ENCODE measurements around the gene CORO2A.

Gene CORO2A

DNA sequence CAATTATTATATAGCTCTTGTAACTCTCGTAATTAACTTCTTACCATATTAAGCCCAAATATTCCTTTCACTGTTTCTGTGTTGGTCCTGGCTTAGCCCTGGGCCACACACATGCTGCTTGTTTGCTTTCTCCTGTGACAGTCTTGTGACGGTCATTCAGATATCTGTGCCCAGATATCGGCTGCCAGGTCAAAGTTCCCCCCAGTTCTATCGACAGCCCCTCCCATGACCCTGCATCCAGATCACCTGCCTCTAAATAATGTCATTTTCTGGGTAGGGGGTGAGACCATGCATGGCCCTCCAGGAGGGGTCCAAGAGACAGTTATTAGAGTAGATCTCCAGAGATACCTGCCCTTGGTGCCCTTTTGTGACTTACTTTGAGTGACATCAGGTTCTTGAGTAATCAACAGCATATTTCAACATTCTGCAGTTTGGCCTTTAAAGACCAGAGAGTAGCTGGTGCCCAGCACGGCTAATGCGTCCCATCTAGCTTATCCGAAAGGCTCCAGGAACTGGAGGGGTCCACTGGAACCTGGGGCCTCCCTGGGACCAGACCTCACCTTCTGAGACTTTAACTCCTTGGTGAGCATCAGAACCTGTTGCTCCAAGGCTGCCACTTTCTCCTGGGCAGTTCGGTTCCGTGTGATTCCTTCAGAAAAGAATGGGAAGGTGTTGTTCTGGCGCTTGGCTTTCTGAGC is 36.1 kb upstream of the CORO2A start:
- Histone ChIP-seq H3K9me3 (ENCODE audit: control insufficient read depth, insufficient read depth, low read length) (no peaks in the 10 kb centered on the region), H3K9ac (ENCODE audit: low read depth, low read length) (no peak overlapping the region), H3K4me1 (ENCODE audit: insufficient read depth, low read length) (no peaks in the 10 kb centered on the region), H3K36me3 (ENCODE audit: insufficient read depth, low read length) (peaks cover 9% of the 10 kb centered on the region)

DNA sequence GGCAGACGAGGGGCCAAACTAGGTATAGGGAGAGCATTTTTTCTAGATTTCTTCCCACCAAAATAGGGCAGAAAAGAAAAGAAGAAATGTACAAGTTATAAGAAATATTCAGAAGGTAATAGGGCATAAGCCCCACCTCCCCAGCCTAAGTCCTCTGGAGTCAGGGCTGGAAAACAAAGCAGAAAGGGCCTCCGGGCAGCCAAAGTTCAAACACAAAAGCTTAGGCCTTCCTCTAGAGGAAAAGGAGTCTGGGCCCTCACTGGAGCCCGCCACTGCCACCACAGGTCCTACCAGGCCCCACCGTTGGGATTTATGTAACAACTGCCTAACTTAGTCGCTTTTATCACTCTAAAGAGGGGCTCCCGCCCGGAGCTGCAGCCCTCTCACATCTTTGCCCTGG is 35.4 kb upstream of the CORO2A start:
- Histone ChIP-seq H3K4me1 (ENCODE audit: insufficient read depth, low read length) (peaks cover 7% of the 10 kb centered on the region; the same call in 1 of the 2 replicates), H3K9ac (ENCODE audit: low read depth, low read length) (no peak overlapping the region), H3K9me3 (ENCODE audit: control insufficient read depth, insufficient read depth, low read length) (no peaks in the 10 kb centered on the region), H3K36me3 (ENCODE audit: insufficient read depth, low read length) (peaks cover 9% of the 10 kb centered on the region)

DNA sequence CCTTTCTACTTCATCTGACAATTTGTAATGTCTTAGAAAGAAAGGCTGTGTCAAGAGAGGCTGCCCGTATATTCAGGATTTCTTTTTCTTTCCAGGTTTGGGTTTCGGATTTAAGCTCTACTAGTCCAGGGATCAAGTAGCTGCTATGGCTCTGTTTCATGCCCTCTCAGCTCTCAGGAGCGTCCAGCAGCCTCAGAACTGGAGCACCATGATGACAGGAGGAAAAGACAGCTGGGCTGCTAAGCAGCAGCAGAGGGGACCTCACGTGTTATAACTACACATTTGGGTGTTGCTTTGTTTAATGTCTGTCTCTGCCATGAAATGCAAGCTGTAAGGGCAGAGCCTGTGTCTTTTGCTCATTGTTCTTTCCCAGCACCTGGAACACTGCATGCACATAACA is 34.5 kb upstream of the CORO2A start:
- H3K4me1 ChIP-seq (ENCODE audit: insufficient read depth, low read length) = peaks cover 7% of the 10 kb centered on the region; the same call in 1 of the 2 replicates
- H3K9me3 ChIP-seq (ENCODE audit: control insufficient read depth, insufficient read depth, low read length) = peaks cover 2% of the 10 kb centered on the region; the same call in 1 of the 2 replicates
- H3K9ac ChIP-seq (ENCODE audit: low read depth, low read length) = no peak overlapping the region
- H3K36me3 ChIP-seq (ENCODE audit: insufficient read depth, low read length) = peaks cover 9% of the 10 kb centered on the region

DNA sequence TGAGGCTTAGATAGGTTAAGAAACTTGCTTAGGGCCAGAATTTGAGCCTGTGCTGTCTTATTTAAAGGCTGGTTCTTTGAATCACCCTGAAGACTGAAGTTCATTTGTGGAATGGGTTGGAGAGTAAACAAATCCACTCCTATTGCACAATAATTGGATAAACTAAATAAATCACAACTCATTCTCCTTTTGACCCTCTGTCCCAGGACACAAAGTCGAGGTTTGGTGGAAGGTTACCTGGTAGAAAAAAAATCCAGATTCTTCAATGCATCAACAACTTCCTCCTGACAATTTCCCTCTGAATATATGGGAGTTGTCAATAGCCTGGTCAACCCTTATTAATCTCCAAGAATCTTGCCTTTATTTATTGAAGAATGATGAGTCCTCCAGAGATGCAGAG is 34.1 kb upstream of the CORO2A start:
- Histone ChIP-seq H3K4me1 (ENCODE audit: insufficient read depth, low read length) (peaks cover 7% of the 10 kb centered on the region; the same call in 1 of the 2 replicates), H3K9me3 (ENCODE audit: control insufficient read depth, insufficient read depth, low read length) (peaks cover 2% of the 10 kb centered on the region; the same call in 1 of the 2 replicates), H3K9ac (ENCODE audit: low read depth, low read length) (no peak overlapping the region), H3K36me3 (ENCODE audit: insufficient read depth, low read length) (peaks cover 9% of the 10 kb centered on the region)

DNA sequence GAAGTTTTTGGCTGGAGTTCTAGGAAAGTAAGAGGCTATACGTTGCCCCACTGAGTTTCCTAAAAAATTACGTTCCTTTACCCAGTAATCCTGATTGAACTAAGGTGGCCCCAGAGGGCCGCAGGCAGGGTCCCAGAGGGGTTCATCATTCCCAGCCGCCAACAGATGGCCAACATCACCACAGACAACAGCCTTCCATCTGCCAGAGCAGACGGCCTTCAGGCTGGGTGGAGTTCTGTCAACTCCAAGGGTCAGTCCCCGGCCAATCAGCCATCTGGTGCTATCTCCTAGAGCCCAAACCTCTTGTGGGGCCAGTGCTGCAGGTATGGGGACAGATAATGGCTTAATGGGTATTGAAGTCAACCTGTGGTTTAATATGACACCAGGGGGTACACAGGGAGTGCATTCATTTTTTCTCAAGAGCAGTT is 32.6 kb upstream of the CORO2A start:
- H3K36me3 ChIP-seq (ENCODE audit: insufficient read depth, low read length) = peaks cover 8% of the 10 kb centered on the region
- peaks cover 9% of the 10 kb centered on the region for H3K4me1 ChIP-seq (ENCODE audit: insufficient read depth, low read length)
- H3K9ac ChIP-seq (ENCODE audit: low read depth, low read length) = no peak overlapping the region

DNA sequence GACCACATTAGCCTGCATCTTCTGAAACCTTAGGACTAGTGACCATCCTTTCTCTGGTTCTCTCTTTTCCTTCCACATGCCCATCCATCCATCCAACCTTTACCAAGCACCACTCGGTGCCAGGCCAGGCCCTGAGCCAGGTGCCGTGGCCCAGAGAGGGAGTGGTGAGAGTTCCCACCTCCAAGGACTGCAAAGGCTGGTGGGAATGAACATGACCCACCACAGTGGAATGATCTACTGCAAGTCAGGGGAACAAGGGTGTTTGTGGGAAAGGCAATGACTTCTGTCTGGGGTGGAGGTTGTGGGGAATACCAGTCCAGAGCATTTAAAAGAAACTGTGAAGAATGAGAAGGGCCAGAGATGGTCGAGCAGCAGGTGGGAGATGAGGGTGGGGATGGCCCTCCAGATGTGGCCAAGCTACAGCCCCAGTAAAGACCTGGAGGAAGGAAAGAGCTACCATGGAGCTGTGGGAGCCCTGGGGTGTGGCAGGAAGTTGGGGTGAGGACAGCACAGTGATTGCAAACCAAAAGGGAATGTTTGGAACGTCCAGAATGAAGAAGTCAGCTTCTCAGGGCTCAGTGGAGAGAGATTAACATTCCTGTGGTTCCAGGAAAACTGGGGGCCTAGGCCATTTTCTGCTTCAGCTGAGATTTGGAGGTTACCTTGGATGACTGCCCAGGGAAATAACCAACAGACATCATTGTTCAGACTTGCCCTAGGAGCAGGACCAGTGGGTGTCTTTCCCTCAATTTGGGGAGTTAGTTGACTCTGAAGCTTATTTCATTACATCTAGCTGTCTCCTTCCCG is 30.7 kb upstream of the CORO2A start:
- H3K9ac ChIP-seq (ENCODE audit: low read depth, low read length) = no peak overlapping the region
- peaks cover 5% of the 10 kb centered on the region; the same call in 1 of the 2 replicates for H3K36me3 ChIP-seq (ENCODE audit: insufficient read depth, low read length)
- peaks cover 18% of the 10 kb centered on the region for H3K4me1 ChIP-seq (ENCODE audit: insufficient read depth, low read length)
- peaks cover 2% of the 10 kb centered on the region; the same call in 1 of the 2 replicates for H3K9me3 ChIP-seq (ENCODE audit: control insufficient read depth, insufficient read depth, low read length)

More for the DNA sequence above, 32.6 kb upstream of the CORO2A start:
- peaks cover 2% of the 10 kb centered on the region; the same call in 1 of the 2 replicates for H3K9me3 ChIP-seq (ENCODE audit: control insufficient read depth, insufficient read depth, low read length)

DNA sequence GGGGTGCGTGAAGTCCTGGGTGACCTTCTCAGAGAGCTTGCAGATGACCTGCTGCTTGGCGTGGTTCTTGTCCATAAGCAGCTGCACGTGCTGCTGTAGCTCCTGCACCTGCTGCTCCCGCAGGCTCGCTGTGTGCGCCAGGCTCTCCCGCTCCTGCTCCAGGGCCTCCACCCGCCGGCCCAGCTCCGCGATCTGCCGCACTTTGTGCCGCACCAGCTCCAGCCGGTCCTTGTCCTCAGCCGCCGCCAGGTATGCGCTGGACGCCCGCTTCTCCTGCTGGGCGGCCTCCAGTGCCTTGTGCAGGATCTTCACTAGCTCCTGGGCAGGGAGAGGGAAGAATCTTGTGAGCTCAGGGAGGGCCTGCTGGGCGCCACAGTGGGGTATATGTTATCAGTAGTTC is 28.5 kb upstream of the CORO2A start:
- Histone ChIP-seq H3K36me3 (ENCODE audit: insufficient read depth, low read length) (no peaks in the 10 kb centered on the region), H3K9me3 (ENCODE audit: control insufficient read depth, insufficient read depth, low read length) (peaks cover 2% of the 10 kb centered on the region; the same call in 1 of the 2 replicates), H3K9ac (ENCODE audit: low read depth, low read length) (no peak overlapping the region), H3K4me1 (ENCODE audit: insufficient read depth, low read length) (peaks cover 18% of the 10 kb centered on the region)

DNA sequence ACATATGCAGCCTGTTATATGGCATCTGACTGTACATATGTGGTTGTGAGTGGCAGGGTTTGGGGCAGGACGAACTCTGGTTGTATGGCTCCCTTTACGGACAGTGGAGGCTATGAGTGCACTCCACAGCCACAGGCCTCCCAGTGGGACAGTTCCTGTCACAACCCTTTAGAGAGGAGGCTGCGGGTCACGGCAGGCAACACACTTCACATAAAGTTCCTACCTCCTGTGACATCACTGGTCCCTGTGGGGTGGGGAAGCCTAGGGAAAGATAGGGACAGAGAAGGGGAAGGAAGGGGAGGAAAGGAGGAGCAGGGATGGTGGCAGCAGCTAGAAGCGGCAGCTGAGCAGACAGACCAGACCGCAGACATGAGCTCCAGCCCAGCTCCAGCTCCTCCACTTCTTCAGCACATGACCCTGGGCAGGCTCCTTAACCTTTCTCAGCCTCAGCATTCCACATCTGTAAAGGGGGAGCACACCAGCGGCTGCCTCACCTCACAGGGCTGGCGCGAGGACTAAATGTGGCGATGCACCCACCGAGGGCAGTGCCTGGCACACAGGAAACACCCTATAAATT is 27.4 kb upstream of the CORO2A start:
- Histone ChIP-seq H3K9ac (ENCODE audit: low read depth, low read length) (no peak overlapping the region), H3K36me3 (ENCODE audit: insufficient read depth, low read length) (no peaks in the 10 kb centered on the region), H3K9me3 (ENCODE audit: control insufficient read depth, insufficient read depth, low read length) (peaks cover 2% of the 10 kb centered on the region; the same call in 1 of the 2 replicates), H3K4me1 (ENCODE audit: insufficient read depth, low read length) (peaks cover 18% of the 10 kb centered on the region)

DNA sequence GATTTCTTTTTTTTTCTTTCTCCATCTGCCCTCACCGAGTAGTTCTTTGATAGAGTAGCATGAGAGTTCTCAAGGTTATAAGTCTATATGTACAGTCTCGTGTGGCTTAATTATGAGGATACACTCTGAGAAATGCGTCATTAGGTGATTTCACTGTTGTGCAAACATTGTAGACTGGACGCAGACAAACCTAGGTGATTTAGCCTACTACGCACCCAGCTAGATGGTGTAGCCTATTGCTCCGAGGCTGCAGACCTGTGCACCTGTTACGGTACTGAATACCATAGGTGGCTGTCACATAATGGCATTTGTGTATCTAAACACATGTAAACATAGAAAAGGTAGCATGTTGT is 26.9 kb upstream of the CORO2A start:
- Histone ChIP-seq H3K4me1 (ENCODE audit: insufficient read depth, low read length) (peaks cover 18% of the 10 kb centered on the region), H3K9me3 (ENCODE audit: control insufficient read depth, insufficient read depth, low read length) (peaks cover 2% of the 10 kb centered on the region; the same call in 1 of the 2 replicates), H3K9ac (ENCODE audit: low read depth, low read length) (no peak overlapping the region), H3K36me3 (ENCODE audit: insufficient read depth, low read length) (no peaks in the 10 kb centered on the region)

DNA sequence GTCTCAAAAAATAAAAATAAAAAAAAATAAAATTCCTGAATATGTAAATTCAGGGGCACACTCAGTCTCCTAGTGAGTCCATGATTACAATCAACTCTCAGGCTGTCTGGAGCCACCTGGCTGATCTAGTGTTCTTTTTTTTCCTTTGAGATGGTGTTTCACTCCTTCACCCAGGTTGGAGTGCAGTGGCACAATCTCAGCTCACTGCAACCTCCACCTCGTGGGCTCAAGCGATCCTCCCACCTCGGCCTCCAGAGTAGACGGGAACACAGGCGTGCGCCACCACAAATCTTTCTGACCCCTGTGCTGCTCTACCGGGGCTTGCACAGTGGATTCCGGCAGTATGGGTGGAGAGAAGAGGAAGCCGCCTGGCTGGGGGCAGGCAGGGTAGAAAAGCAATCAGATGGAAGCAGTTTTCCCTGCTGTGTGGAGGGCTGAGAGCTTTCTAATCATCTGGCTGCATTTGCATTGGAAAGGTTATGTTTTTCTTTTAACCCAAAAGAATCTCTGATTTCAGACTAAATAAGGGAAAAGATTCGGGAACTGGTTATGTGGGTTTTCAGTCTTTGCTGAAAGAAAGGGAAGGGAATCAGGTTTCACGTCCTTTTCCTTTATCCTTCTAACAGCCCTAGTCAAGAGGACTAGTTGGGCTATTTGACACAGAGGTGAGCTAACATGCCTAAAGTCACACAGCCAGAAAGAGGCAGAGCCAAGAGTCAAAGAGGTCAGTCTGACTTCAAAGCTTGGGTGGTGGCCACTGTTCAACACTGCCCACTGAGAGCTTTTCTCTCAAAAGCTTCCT is 26.3 kb upstream of the CORO2A start:
- Histone ChIP-seq H3K9ac (ENCODE audit: low read depth, low read length) (no peak overlapping the region), H3K4me1 (ENCODE audit: insufficient read depth, low read length) (peaks cover 18% of the 10 kb centered on the region), H3K9me3 (ENCODE audit: control insufficient read depth, insufficient read depth, low read length) (peaks cover 2% of the 10 kb centered on the region; the same call in 1 of the 2 replicates), H3K36me3 (ENCODE audit: insufficient read depth, low read length) (no peaks in the 10 kb centered on the region)

DNA sequence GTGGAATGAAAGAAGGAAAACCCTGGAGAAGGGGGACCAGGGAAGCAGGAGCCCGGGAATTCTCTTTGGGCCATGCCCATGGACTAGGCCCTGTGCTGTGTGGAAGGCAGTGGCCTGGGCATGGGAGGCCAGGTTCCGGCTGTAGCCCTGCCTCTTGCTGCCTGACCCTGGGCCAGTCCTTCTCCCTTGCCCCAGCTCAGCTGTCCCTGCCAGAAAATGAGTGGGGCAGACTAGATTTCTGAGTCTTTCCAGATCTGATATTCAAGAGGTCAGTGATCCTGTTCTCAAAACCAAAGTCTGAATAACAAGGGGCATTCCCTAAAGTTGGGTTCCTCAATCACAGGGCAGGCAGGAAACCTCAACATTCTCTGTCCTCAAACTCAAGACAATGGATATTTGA is 24.8 kb upstream of the CORO2A start:
- Histone ChIP-seq H3K9me3 (ENCODE audit: control insufficient read depth, insufficient read depth, low read length) (peaks cover 2% of the 10 kb centered on the region; the same call in 1 of the 2 replicates), H3K9ac (ENCODE audit: low read depth, low read length) (no peak overlapping the region), H3K4me1 (ENCODE audit: insufficient read depth, low read length) (peaks cover 11% of the 10 kb centered on the region), H3K36me3 (ENCODE audit: insufficient read depth, low read length) (no peaks in the 10 kb centered on the region)

DNA sequence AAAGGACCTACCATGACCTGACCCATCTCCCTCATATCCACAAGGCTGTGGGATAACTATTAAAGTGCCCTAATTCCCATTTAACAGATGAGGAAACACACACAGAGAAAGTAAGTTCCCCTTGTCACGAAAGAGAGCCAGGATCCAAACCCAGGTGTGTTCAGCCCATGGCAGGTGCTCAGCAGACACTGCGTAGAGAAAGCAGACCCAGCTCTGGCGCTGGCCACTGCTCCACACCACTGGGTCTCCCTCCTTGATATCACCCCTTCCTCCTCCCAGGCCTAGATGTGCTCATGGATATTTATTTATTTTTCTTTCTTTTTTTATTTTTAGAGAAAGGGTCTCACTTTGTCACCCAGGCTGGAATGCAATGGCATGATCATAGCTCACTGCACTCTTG is 24.0 kb upstream of the CORO2A start:
- H3K4me1 ChIP-seq (ENCODE audit: insufficient read depth, low read length) = peaks cover 11% of the 10 kb centered on the region
- no peaks in the 10 kb centered on the region for H3K36me3 ChIP-seq (ENCODE audit: insufficient read depth, low read length)
- H3K9me3 ChIP-seq (ENCODE audit: control insufficient read depth, insufficient read depth, low read length) = no peaks in the 10 kb centered on the region
- H3K9ac ChIP-seq (ENCODE audit: low read depth, low read length) = no peak overlapping the region

DNA sequence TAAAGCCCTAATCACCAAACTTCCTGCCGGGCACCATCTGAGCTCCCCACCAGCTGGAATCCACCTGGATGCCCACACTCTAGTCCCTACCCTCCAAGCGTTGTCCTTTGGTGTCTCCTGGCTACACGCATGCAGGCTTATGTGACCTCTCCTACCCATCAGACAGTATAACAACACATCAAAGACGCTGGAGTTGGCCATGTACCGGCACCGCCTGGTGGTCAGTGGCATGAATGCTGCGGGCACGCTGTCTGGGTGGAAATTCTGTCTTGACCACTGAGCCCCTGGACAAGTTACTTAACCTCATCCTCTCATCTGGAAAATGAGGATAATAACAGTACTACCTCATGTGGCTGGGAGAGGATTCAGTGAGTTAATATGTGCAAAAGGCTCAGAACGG is 23.4 kb upstream of the CORO2A start:
- Histone ChIP-seq H3K4me1 (ENCODE audit: insufficient read depth, low read length) (peaks cover 11% of the 10 kb centered on the region), H3K9ac (ENCODE audit: low read depth, low read length) (no peak overlapping the region), H3K9me3 (ENCODE audit: control insufficient read depth, insufficient read depth, low read length) (no peaks in the 10 kb centered on the region), H3K36me3 (ENCODE audit: insufficient read depth, low read length) (no peaks in the 10 kb centered on the region)

DNA sequence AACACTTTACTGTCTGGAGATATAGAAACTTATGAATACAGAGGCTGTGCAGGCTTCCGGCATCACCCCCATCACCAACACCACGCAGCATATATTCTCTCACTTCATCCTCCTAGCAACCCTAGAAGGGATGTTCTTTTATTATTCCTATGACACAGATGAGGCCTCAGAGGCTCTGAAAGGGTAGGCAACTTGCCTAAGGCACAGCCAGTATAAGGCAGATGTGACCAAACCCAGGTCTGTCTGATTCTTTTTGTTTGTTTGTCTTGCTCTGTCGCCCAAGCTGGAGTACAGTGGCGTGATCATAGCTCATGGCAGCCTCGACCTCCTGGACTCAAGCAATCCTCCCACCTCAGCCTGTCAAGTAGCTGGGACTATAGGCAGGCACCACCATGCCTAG is 22.8 kb upstream of the CORO2A start:
- Histone ChIP-seq H3K4me1 (ENCODE audit: insufficient read depth, low read length) (peaks cover 11% of the 10 kb centered on the region), H3K9ac (ENCODE audit: low read depth, low read length) (no peak overlapping the region), H3K9me3 (ENCODE audit: control insufficient read depth, insufficient read depth, low read length) (no peaks in the 10 kb centered on the region), H3K36me3 (ENCODE audit: insufficient read depth, low read length) (no peaks in the 10 kb centered on the region)

Measured in ES-I3 (cell line).